Osteoblast (primary cell): ENCODE results near the gene CLVS2. TPM values are rescaled to one million over a fixed set of nuclear protein-coding genes. Genes with fewer than 3 reads are reported as not detected.

Experiments
- DNase-seq: peaks from one replicate; pipeline ENCODE4 v3.0.0; 2011; ENCODE audit warnings: low spot score, mixed read lengths; ENCODE audit not compliant: insufficient read length; ENCODE audit errors: missing footprints
- H2AFZ ChIP-seq: 2 replicates; pipeline ENCODE4 v1.6.0; 2011; ENCODE audit warnings: mild to moderate bottlenecking, low read length
- H3K27ac ChIP-seq: 2 replicates; pipeline ENCODE4 v1.5.1; 2011; ENCODE audit warnings: mild to moderate bottlenecking, low read depth, low read length, moderate library complexity
- H3K27me3 ChIP-seq: 2 replicates; pipeline ENCODE4 v1.6.0; 2012; ENCODE audit warnings: mild to moderate bottlenecking, control low read depth, inconsistent platforms, low read length, moderate library complexity; ENCODE audit not compliant: insufficient read depth
- H3K36me3 ChIP-seq: 2 replicates; pipeline ENCODE4 v1.5.1; 2011; ENCODE audit warnings: mild to moderate bottlenecking, low read length, control low read depth, moderate library complexity; ENCODE audit not compliant: insufficient read depth
- H3K4me1 ChIP-seq: 2 replicates; pipeline ENCODE4 v1.5.1; 2011; ENCODE audit warnings: mild to moderate bottlenecking, low read length, control low read depth, moderate library complexity; ENCODE audit not compliant: insufficient read depth
- H3K4me2 ChIP-seq: 2 replicates; pipeline ENCODE4 v1.6.0; 2011; ENCODE audit warnings: mild to moderate bottlenecking, low read length; ENCODE audit not compliant: insufficient read depth
- H3K4me3 ChIP-seq: fragments of 200-600 bp; sonication (generic); 3 replicates; pipeline ENCODE4 v1.5.1; 2012; ENCODE audit warnings: mild to moderate bottlenecking, low read length, inconsistent platforms; ENCODE audit not compliant: insufficient read depth
- H3K79me2 ChIP-seq: 2 replicates; pipeline ENCODE4 v1.6.0; 2012; ENCODE audit warnings: mild to moderate bottlenecking, low read length, control low read depth, inconsistent platforms; ENCODE audit not compliant: insufficient read depth
- H3K9me3 ChIP-seq: 2 replicates; pipeline ENCODE4 v1.5.1; 2011; ENCODE audit warnings: low read depth, low read length, control low read depth
- H4K20me1 ChIP-seq: 2 replicates; pipeline ENCODE4 v1.6.0; 2012; ENCODE audit warnings: mild to moderate bottlenecking, low read length, control low read depth; ENCODE audit not compliant: insufficient read depth
- CTCF ChIP-seq: IDR thresholded peaks from 2 replicates; pipeline ENCODE4 v1.5.1; 2011; ENCODE audit warnings: mild to moderate bottlenecking, low read depth, low read length, moderate library complexity; ENCODE audit errors: extremely low read depth
- total RNA-seq: library from RNA; depleted of rRNA; stranded (reverse); fragments of >200 nt; gene quantifications from 2 replicates; pipeline ENCODE4 v1.2.3, GENCODE V29; 2012

The CLVS2 gene
- total RNA-seq, 1 donor, result not detected

- no peak for DNase-seq
- no peak for TF ChIP-seq CTCF
These were observed 57.7 kb downstream of the CLVS2 start for GRCh38 chr6:123053602-123054225.

GRCh38 chr6:123055256-123055655, 59.2 kb downstream of the CLVS2 start:
- Histone ChIP-seq H3K9me3 (no peaks in the 10 kb centered on the region), H3K4me2 (no peak overlapping the region), H3K79me2 (no peaks in the 10 kb centered on the region), H3K27me3 (no peaks in the 10 kb centered on the region), H4K20me1 (no peaks in the 10 kb centered on the region), H2AFZ (no peak overlapping the region), H3K27ac (no peak overlapping the region), H3K36me3 (no peaks in the 10 kb centered on the region), H3K4me3 (no peak overlapping the region), H3K4me1 (no peaks in the 10 kb centered on the region)
- DNase-seq, result no peak
- no peak for TF ChIP-seq CTCF

More at GRCh38 chr6:123053602-123054225, 57.7 kb downstream of the CLVS2 start:
- Histone ChIP-seq H3K4me3 (no peak overlapping the region), H3K79me2 (no peaks in the 10 kb centered on the region), H3K4me1 (no peaks in the 10 kb centered on the region), H4K20me1 (no peaks in the 10 kb centered on the region), H3K36me3 (no peaks in the 10 kb centered on the region), H3K9me3 (no peaks in the 10 kb centered on the region), H3K27ac (no peak overlapping the region), H2AFZ (no peak overlapping the region), H3K27me3 (no peaks in the 10 kb centered on the region), H3K4me2 (no peak overlapping the region)

- H2AFZ ChIP-seq, result no peak overlapping the region
- H3K9me3 ChIP-seq, result no peaks in the 10 kb centered on the region
- no peaks in the 10 kb centered on the region for H3K36me3 ChIP-seq
- H4K20me1 ChIP-seq, result no peaks in the 10 kb centered on the region
- no peak for DNase-seq
- TF ChIP-seq CTCF, result no peak
- H3K4me2 ChIP-seq, result no peak overlapping the region
- H3K4me1 ChIP-seq, result no peaks in the 10 kb centered on the region
- H3K27me3 ChIP-seq, result no peaks in the 10 kb centered on the region
- H3K27ac ChIP-seq, result no peak overlapping the region
- H3K79me2 ChIP-seq, result no peaks in the 10 kb centered on the region
- H3K4me3 ChIP-seq, result no peak overlapping the region
These were observed 66.6 kb downstream of the CLVS2 start for GRCh38 chr6:123062670-123063069.

GRCh38 chr6:123064038-123064437, 68.0 kb downstream of the CLVS2 start:
- H3K36me3 ChIP-seq, result no peaks in the 10 kb centered on the region
- no peak overlapping the region for H3K4me3 ChIP-seq
- H4K20me1 ChIP-seq, result no peaks in the 10 kb centered on the region
- no peak for TF ChIP-seq CTCF
- no peaks in the 10 kb centered on the region for H3K27me3 ChIP-seq
- no peak for DNase-seq
- no peak overlapping the region for H2AFZ ChIP-seq
- H3K9me3 ChIP-seq, result no peaks in the 10 kb centered on the region
- H3K79me2 ChIP-seq, result no peaks in the 10 kb centered on the region
- H3K27ac ChIP-seq, result no peak overlapping the region
- H3K4me1 ChIP-seq, result no peaks in the 10 kb centered on the region
- H3K4me2 ChIP-seq, result no peak overlapping the region
